IPS-18c (cell line): ENCODE data around the gene NLN.

Experiments used
- H3K4me3 ChIP-seq: 2 replicates; pipeline ENCODE4 v1.7.0; 2013; ENCODE audit warnings: low read depth, mild to moderate bottlenecking, low read length, moderate library complexity; ENCODE audit not compliant: insufficient read depth
- H3K9me3 ChIP-seq: one replicate; pipeline ENCODE4 v1.6.1; 2013; ENCODE audit warnings: mild to moderate bottlenecking, low read length, moderate library complexity; ENCODE audit not compliant: control insufficient read depth, insufficient read depth

Gene NLN

DNA sequence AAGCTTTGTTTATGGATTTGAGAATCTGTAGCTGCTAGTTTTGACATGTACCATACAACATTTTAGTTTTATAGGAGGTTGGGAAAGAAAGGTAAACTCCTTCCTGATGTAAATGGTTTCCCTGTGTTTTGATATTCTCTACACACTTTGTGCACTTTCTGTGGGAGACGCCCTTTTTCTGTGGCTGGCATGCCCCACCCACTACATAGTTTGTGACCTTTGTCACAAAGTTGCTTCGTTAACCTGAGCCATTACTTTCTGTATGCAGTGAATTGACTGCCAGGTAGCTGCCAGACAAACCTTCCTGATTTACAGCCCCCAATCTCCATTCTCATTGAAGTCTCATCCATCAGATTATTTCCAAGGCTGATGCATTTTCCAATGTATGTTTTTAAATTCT, 90.6 kb downstream of the NLN start:
- no peaks in the 10 kb centered on the region for H3K9me3 ChIP-seq
- no peak overlapping the region for H3K4me3 ChIP-seq

DNA sequence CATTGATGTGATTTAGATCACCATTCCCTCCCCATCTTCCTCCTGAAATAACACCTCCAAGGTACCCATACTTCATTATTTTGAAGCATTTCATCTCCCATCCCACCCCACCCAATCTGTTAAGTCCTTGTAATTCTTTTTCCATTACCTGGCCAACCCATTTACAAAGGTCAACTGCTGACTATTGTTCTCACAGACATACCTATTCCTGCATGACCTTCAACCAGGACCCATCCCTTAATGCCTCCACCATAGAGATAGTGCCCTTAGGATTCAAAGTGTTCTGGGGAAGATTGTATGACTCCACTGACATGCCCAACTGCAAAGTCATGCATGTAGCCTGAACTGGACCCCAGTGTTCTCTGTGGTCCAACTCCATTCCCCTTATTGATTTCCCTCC, 91.2 kb downstream of the NLN start:
- Histone ChIP-seq H3K4me3 (no peak overlapping the region), H3K9me3 (no peaks in the 10 kb centered on the region)

DNA sequence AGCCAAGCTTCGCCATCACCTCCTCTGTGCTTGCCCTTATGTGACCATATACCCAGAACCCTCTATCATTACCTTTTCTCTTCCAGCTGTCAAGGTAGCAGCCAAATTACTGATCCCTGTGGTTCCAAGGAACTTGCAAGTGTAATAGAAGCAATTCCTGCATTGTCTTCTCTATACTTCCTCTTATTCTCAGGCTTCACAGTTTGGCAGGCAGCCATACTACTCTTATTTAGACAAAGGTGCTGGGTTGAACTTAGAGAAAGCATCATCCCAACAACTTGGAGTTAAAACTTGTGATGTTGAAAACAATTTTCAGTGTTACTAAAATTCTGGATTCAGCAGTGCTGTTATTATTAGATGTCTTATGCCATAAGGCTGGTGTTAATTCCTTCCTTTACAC, 93.2 kb downstream of the NLN start:
- H3K4me3 ChIP-seq: no peak overlapping the region
- no peaks in the 10 kb centered on the region for H3K9me3 ChIP-seq

DNA sequence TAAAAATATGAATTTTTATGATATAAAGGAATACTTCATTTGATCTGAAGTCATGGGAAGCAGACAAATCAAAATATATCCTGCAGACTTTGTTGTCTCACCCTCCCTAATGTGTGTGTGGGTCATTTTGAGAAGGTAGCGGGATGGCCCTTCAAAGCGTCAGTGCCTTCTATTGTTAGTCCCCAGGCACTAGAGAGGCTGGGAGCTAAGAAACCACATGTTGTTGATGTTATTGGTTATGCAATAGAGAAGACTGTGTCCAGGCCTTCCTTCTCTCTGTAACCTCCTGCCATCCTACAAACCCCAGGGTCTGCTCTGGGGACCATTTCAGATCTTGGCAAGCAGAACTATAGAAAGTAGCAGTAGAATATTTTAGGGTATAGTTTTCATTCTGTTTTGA, 94.7 kb downstream of the NLN start:
- H3K4me3 ChIP-seq: no peak overlapping the region
- H3K9me3 ChIP-seq: no peaks in the 10 kb centered on the region

DNA sequence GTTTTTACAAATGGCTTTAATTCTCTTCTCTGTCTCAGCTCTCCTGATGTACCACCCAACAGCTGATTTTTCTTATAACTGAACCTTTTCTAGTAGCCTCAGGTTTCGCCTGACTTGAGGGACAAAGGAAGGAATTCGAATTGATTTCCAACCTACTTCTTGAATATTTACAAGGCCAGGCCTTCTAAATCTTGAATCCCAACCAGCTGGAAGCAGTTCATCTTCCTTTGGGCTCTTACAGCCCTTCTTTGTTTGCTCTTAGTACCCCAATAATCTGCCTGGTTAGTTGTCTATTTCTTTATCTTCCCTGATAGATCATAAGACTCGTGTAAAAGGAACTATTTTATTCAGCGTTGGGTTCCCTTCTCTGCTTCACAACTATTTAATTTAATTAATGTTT, 95.9 kb downstream of the NLN start:
- Histone ChIP-seq H3K9me3 (no peaks in the 10 kb centered on the region), H3K4me3 (no peak overlapping the region)

DNA sequence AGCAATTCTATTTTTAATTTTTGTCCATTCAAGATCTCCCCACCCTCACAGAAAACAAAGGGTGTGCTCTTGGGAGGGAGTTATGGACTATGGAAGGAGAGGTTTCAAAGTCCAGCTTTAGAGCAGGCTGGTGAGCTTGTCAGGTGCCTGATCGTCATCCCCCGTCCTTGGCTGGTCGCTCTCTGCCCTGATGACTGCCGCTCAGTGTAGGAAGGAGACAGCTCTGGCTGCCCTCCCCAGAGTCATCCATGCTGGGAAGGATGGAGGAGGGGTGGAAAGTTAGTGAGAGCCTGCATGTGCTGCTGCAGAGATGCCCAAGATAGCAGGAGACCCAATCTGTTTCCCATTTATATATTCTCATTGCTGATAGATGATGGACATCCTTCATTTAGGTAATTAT, 96.6 kb downstream of the NLN start:
- no peaks in the 10 kb centered on the region for H3K9me3 ChIP-seq
- H3K4me3 ChIP-seq: no peak overlapping the region

DNA sequence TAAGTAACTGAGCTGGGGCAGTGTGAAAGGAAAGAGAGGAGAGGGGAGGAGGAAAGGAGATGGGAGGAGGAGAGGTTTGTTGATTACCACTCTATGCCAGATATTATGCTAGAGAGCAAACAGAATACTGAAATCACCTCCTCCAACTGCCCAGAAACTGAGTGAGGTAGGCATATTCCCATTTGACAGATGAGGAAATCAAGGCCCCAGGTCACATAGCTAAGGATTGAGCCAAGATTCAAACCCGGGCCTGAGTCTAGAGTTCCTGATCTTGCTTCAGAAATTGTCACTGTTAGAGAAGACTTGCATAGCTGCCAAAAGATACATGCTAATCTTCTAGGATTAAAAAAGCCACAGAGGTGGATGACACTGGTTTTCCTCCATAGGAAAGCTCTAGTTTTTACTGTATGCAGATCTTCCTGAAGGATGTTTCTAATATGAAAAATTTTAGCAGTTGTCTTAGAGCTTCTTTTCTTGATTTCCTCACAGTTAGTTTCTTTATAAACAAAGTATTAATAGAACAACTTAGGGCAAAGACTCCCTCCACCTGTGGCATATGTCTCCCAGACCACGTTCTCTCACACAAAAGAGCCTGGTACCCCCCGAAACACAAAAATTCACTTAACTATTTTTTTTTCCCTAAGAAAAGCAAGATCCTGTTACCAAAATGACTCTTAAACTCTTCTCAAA, 97.4 kb downstream of the NLN start:
- Histone ChIP-seq H3K4me3 (no peak overlapping the region), H3K9me3 (no peaks in the 10 kb centered on the region)

DNA sequence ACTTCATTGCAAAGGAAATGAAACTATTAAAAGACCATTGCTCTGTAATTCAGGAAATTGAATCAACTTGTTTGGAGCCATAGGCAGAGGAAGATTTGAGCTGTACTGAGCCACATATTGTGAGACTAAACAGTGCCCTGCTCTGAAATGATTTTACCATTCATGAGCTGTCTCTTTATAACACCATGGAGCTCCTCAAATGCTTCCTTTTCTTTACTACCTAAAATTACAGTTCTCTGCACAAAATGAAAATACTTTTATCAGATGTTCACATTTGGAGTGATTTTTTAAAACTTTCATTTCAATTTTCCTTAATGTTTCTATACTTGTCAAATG, 97.9 kb downstream of the NLN start:
- Histone ChIP-seq H3K4me3 (no peak overlapping the region), H3K9me3 (no peaks in the 10 kb centered on the region)

DNA sequence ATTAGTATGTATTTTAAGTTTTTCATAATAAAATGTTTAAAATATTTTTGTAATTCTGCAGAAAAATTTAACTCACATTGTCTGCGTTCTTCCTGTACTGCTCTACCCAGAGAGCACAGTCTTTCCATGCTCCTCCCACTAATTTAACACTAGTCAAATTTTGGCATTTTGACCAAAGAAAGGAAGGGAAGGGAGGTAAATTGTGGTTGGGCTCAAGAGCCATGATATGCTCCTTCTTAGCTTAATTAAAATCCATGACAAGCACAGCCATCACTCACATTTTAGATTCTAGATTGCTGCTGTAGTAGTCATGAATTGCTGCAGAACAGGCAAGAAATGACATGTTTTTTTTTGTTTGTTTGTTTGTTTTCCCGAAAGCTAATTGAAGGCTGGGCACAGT, 98.4 kb downstream of the NLN start:
- Histone ChIP-seq H3K9me3 (no peaks in the 10 kb centered on the region), H3K4me3 (no peak overlapping the region)

DNA sequence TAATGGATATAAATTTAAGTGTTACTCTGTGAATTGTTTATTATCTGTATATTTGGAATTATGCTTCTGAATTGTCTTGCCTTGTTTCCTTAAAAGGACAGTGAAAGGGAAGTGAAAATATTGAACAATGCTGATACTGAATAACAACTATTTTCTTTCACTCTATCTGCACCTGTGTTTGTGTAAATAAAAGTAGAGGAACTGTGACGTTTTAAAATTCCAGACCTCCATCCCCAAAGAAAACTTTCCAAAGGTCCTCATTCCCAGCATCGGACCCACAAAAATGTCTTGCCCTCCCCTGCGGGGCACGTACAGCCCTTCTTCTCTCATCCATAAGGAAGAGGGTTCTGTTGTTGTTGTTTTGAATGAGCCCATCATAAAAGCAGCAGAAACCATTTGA, 100.0 kb downstream of the NLN start:
- H3K4me3 ChIP-seq: no peak overlapping the region
- H3K9me3 ChIP-seq: no peaks in the 10 kb centered on the region

DNA sequence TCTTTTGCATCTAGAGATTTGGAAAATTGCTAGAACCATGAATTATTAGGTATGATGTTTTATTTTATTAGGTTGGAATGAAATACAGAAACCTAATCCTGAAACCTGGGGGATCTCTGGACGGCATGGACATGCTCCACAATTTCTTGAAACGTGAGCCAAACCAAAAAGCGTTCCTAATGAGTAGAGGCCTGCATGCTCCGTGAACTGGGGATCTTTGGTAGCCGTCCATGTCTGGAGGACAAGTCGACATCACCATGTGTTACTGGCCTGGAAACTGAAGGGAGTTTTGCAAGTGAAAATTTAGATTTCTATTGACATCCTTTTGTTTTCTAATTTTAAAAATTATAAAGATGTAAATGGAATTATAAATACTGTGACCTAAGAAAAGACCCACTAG, 100.7 kb downstream of the NLN start:
- H3K9me3 ChIP-seq: no peaks in the 10 kb centered on the region
- no peak overlapping the region for H3K4me3 ChIP-seq

DNA sequence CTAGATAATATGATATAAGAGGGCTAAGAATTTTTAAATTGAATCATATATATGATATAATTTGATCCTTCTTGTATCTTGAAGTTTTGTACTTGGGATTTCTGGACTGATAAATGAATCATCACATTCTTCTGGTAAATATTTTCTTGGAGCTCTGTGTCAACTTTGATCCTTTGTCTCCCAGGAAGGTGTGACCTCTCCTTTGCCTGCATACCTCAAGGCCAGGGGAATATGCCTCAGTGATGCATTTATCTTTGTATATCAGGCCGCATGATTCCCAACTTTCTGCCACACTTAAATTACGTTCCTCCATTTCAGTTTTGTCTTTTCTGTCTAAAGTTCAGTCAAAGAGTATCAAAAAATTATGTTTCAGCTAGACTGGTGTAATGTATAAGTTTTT, 101.2 kb downstream of the NLN start:
- no peaks in the 10 kb centered on the region for H3K9me3 ChIP-seq
- no peak overlapping the region for H3K4me3 ChIP-seq

DNA sequence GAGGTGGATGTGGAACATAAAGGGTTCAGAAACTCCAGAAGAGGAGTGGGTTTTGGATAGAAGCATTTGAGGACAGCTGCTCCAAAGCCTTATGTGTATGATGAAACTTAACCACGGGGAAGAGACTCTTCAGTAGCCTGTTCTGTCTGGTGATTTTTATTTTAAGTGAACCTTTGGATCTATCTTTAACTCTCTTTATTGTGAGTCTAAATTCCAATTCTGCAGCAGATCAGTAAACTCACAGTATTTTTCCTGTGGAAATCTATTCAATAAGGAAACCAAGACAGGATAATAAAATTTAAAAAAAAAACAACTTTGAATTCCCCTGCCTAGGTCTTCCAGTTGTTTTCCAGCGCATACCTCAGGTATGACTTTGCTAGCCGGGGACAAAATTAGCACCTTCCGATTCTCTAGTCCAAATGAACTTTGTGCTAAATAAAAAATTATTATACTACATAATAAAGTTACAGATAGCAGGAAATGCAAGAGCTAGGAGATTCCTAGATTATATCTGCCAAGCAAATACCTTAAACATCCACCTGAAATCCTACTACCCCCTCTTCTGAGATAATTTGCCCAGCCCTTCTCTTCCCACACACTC, 101.9 kb downstream of the NLN start:
- Histone ChIP-seq H3K9me3 (no peaks in the 10 kb centered on the region), H3K4me3 (no peak overlapping the region)

DNA sequence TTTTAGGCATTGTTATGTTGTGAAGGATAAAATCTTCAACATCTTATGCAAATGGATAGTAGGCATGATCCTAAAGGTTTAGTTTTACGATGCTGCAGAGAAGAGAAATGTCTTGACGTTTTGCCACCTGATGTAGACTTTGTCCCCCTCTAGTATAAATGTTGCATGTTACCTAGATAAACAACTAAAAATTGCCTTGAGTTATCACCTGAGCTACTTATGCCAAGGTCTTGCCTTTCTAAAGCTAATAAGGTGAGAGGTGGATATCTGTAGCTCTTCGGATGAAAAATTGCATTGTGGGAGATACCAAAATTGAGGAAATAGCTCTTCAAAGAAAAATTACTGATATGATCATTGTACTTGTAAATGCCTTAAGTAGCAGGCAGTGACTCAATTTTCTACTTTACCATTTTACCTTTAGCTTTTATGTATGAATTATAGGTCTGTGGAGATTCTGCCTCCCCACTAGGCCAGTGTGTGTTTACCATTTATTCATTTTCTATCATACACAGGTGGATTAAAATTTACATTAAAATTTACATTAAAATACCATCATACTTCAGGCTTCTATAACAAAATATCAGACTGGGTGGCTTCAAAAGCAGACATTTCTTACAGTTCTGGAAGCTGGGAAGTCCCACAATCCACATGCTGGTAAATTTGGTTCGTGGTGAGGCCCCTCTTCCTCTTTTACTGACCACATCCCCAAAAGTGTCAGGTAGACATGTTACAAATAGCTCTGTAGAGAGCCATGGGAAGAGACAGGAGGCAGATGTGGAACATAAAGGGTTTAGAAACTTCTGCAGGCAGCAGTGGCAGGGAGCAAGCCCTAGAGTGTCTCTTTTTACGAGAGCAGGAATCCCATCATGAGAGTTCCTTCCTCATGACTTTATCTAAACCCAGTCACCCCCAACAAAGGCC, 103.7 kb downstream of the NLN start:
- H3K4me3 ChIP-seq: no peak overlapping the region
- H3K9me3 ChIP-seq: no peaks in the 10 kb centered on the region

DNA sequence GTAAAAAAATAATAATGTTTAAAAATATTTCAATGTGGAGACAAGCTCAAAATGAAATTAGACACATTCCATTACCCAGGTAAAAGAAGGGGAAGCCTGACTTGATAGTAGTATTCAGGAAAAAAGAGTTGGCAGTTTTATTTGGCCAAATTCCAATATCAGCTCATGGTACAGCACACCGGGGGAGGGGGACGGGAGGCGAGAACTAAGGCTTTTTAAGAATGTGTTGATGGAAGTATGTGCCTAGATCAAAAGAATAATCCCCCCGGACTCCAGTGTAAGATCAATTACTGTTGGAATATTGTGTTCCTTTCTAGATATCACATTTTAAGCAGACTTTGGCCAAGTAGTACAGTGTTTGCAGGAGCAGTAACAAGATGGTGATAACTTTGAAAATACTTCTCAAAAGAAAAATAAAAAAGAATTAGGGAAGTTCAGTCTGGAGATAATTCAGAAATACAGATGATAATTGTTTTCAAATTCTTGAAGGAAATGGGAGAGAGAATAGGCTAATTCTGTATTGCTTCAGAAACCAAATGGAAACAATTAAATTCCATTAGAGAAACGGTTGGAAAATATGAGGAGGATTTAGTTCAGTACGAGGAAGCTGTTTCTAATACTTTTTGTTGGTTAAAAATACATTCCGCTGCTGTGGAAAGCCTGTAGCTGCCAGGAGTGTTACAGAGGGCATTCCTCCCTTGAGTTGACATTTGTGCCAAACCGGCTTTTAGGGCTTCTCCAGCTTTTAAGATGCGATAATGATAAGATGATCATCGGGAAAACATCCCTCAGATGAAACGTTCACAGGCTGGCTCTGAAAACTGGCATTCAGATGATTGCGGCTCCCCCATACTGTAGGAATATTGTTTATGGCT, 106.3 kb downstream of the NLN start:
- Histone ChIP-seq H3K4me3 (no peak overlapping the region), H3K9me3 (no peaks in the 10 kb centered on the region)

DNA sequence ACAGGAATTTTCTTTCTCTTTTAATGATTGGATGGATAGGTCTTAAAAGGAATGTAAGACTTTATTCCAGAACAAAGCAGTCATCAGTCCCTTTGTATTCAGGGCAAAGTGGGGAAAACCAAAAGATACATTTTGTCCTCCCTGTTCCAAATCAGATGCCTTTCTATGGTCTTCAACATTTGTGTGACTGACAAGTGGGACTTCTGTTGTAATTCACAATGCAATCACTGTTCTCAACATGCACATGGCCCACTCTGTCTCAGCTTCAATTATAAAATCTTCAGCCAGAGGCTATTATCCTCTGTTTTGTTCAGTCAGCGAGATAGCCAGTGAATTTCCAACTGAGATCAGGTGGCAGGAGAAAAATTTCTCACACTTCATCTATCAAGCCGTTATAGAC, 108.9 kb downstream of the NLN start:
- Histone ChIP-seq H3K4me3 (no peak overlapping the region), H3K9me3 (no peaks in the 10 kb centered on the region)

DNA sequence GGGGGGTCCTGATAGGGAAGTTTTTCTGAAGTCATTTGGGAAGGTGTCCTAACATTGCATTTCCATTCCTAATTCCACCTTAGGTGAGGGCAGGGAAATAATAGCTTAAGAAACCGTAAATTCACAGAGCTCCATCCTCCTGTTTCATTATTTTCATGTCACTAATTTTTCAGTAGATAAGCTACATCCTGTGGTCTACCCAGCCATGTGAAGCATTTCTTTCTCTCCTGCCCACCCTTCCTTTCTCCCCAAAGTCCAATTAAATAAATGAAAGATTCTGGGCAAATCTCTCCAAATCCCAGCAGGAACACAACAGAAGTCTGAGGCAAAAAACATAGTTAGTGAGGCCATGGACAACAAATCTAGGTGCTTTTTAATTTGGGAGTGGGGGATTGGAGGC, 109.3 kb downstream of the NLN start:
- Histone ChIP-seq H3K4me3 (no peak overlapping the region), H3K9me3 (no peaks in the 10 kb centered on the region)
